ENCODE results near the gene LPXN.

Gene LPXN

DNA sequence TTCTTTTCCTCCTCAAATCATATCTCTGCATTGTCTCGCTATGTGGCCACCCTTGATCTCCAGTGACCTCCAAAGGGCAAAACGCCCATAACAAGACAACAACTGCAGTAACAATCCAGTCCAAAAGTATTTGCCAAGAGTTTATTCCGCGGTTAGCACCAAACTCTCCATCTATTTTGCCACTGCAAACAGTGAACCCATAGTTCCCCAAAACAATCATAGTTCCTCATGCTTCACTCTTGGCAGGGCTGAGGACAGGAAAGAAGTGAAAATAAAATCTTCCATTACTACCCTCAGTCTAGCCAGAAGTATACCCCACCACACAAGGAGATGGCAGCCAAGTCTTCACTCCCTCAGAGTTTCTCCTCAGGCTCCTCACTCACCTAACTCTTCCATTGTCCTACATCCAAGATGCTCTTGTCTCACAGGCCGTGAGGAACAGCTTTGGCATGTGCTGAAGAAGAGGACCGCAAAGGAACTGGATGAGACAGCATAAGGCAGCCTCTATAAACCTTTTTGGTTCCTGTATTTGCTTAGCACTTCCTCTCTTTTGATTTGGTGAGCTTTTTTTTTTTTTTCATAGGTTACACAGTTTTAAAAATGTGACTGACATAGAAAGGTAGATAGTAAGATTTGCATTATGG, at the start of gene LPXN:
Gene LPXN (minus strand): TSS at position 480 of the 644 bp plus-strand sequence. CDS start 84 bp downstream, at position 396.
- DNase-seq, result peak; percentile 13

DNA sequence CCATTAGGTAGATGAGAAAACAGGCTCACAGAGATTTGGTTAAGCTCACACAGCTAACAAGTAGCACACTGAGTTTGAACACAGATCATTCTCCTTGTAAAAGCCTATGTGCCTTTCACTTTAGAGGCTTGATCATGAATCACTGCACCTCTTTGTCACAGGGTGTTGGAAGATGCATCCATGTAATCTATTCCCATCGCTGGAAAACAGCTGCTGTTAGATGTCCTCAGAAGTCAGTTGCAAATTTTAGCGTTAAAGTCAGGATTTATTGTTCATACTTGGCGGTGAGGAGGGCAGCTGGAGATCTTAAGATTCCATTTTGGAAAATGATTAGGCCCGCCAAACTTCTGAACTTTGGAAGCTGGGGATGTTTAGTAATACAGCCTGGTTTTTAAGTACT, 49.4 kb upstream of the LPXN start:
- no peak for DNase-seq

DNA sequence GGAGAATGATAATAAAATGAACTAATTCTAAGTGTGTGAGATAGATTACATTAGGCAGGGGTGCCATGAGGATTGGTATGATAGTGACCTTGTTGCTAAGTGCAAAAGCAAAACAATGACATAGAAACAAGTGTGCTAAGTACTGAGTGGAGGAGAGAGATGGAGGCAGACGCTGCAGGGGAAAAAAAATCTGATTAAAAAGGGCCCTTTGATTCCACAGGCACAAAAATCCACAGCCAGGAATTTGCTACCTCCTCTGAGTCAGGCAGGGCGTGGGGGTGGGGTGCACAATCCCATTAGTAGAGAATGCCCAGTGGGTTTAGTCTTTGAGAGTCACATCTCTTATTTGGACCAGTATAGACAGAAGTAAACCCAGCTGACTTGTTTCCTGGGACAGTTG, 46.7 kb upstream of the LPXN start, which contains the start of gene CNTF:
Gene CNTF (plus strand): TSS at position 322 of the 400 bp plus-strand sequence. CDS start 88 bp downstream, outside the sequence.
- DNase-seq, result no peak

DNA sequence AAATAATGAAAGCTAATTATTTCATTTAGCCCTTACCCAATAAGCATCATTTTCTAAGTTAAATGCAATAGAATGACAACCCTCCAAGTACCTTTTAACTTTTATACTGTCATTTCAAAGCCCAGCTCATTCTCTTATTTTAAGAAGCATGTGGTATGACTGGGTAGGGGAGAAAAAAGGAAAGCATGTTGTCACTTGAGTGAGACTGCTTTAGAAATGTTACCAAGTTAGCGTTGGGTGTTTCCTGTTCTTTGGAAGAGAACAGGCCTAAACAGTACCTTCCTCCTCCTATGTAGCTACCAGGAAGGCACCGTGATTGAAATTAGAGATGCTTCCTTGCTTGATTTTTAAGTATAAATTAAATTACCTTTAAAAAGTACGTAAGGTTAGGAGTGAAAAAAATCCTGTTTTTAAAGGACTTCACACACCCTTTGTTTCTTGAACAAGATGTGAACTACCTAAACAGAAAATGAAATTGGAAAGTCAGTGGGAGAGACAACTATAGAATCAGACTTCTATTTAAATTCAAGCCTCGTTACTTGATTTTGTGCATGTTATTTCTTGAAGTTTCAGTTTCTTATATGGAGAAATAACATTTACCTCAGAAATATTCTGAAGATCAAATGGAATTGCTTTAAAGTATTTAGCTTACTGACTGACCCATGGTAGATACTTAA, 46.1 kb upstream of the LPXN start:
- DNase-seq, result no peak

DNA sequence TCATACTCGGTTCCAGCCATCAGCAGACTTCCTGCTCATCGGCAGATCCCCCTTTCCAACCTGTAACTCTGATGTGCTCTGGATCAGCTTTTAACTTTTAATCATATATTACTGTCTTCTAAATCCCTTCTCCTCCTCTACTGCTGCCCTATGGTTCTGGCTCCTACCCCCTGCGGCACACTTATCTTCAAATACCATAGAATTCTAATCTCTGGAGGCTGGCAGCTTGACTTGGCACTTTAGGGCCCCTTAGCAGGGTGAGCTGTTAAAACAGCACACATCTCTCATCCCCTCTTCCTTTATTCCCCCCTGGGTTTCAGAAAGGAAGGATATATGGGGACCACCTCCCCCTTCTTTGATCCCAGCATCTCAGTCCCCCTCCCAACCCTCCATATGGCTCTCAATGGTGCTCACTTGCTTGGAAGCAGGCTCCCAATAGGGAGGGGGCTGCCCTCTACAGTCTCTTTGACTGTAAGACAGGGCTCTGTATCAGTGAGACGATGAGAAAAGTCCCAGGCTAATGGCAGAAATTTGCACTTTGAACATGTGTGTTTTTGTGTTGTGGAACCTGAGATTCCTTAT, 42.4 kb upstream of the LPXN start:
- no peak for DNase-seq

DNA sequence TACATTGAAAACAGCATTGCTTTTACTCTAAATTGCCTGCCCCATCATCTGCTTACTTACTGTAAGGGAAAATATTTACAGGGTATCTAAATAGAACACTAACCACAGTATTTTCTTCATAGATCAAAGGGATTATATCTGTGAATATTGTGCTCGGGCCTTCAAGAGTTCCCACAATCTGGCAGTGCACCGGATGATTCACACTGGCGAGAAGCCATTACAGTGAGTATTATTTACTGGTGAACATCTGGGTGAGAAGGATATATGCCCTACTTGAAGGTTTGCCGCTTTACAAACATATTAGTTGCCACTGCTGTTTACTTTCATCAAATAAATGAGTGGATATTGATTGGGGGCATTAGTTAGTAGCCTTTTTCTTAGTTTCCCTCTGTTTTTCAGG, 40.9 kb upstream of the LPXN start:
- no peak for DNase-seq

DNA sequence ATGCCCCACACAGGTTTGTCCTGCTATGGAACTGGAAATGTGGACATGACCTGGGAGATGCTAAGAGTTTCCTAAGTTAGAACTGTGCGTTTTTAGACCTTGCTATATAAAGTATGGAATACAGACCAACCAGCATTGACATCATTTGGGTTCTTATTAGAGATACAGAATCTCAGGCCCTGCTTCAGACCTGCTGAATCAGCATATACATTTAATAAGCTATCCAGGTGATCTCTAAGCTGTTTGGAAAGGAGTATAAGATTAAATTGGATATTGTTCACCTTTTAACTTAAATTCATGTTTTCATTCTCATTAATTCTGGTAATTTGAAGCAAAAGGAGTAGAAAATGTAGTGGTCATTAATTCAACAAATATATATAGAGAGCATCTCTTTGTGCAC, 39.9 kb upstream of the LPXN start:
- no peak for DNase-seq

DNA sequence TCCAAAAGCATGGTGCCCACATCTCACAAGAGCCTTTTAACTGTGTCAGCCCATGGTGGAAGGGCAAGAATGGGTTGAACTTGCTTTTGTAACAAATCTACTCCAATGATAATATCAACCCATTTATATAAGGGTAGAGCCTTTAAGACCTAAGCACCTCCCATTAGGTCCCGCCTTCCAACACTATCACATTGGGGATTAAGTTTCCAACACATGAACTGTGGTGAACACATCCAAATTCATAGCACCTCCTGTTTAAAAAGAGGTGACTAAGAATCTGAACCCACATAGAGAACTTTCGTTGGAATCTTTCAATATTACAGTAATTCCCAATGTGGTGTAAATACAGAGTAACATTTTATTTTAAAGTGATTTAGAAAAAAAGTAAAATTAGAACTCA, 37.6 kb upstream of the LPXN start:
- DNase-seq, result no peak

DNA sequence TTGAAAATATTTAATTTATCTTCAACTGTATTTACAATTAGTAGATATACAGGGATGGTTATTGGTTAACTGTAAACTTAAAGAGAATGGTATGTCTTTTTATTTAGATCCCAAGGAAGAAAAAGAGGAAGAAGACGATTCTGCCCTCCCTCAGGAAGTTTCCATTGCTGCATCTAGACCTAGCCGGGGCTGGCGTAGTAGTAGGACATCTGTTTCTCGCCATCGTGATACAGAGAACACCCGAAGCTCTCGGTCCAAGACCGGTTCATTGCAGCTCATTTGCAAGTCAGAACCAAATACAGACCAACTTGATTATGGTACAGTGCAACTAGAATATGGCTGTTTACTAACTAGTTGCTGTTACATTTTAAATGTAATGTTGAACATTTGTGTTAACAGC, 34.1 kb upstream of the LPXN start:
- DNase-seq, result no peak

DNA sequence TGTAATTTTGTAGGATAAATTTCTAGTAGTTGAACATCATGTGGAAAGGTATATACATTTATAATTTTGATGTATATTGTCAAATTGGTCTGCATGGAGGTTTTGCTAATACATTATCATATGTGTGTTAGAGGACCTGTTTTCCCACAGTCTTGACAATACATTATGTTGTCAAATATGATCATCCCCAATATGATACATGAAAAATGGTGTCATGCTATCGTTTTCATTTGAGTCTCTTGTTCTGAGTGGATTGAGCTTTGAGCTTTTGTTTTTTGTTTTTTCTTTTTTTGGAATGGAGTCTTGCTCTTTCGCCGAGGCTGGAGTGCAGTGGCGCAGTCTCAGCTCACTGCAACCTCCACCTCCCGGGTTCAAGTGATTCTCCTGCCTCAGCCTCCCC, 32.7 kb upstream of the LPXN start:
- no peak for DNase-seq

DNA sequence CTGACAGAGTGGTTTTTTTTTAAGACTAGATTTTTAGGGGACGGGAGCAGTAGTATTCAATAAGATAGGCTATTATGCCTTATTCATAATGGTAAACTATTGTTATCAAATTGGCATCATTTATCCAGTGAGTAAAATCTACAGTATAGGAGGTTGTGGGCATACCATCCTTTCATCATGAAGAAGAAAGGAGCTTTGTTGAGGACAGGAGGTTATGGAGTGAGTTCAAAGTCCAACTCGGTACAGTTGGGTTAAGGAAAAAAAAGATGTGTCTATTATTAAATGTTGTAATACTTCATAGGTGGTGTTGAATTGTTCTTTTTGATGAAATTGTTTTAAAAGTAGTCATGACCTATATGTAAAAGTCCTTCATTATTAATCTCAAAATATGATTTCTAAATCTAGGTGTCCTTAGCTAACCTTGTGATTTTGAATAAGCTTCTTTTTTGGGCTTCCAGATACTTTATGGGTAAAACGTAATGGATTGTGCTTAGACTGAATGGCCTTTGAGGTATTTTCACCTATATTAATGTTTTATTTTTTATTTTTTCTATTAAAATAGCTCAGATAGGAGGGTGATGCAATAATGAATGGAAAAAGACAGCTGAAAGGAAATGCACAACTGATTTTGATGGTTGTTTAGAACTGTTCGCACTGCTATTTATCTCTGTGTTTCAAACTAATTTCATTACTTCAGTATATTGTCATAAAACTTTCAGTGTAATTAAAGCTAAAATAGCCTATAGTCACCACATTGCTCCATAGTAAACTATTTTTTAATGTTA, 31.5 kb upstream of the LPXN start:
- no peak for DNase-seq

DNA sequence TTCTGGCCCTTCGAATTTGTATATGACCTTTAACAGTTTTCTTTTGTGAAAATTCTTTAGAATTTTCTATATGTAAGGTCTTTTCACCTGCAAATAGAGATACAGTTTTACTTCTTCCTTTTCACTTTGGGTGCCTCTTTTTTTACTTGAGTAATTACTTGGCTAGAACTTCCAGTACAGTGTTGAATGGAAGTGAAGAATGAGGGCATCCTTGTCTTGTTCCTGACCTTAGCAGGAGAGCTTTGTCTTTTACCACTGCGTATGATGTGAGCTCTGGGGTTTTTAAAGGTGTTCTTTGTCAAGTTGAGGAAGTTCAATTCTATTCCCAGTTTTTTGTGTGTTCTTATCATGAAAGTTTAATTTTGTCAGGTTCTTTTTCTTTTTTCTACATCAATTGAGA, 24.9 kb upstream of the LPXN start:
- no peak for DNase-seq

DNA sequence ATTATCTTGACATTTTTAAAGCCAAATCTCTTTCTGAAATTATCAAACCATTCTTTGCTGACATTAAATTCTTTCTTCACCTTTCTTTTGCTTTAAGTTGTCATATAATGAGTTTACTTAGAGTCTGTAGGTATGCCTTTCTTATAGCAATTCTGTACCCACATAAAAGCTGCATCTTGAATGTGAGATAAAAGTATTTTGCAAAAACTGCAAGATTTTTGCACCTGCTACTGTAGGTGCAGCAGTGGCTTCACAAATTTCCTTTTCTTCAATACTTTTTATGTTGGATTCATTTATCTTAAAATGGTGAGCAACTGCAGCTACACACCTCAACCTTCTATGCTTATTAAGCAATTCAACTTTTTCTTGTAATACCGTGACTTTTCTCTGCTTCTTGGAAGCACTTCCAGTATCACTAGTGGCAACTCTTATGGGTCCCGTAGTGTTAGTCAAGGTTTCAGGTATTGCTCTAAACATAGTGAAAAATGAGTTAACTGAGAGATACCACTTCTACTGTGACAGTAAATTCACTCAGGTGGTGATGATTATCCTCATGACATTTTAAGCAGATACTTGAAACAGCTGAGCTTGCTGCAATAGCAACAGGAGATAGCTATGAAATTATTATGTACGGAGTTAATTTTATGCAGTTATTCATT, 22.0 kb upstream of the LPXN start:
- DNase-seq, result no peak

DNA sequence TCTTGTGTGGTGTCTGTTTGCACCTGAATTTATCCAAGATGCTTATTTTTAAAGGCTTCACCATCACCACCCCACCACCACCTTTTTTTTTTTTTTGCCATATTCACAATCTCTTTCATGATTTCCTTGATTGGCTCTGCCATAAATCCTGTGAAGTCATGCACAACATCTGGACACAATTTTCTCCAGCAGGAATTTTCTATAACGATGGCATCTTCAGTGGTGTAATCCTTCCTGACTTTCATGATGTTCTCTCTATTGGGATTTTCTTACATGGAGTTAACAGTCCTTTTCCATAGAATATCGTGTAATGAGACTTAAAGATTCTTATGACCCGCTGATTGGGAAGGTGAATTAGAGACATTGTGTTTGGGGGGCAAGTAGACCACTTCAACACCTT, 21.0 kb upstream of the LPXN start:
- no peak for DNase-seq

DNA sequence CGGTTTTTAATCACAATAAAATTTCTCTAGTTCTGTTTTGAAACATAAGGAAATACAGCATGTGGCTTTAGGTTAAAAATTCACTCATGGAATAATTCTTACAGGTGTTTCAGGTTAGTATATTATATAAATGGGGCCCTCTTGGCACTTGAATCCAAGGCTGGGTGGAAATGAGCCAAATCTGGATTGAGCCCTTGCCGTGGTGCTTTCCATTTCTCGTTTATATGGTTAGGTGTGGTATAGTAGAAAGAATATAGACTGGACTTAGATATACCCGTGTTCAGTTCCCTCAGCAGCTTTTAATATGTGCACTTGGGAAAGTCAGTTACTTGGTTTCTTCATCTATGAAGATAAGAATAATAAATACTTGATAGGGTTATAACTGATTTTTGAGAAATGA, 19.2 kb upstream of the LPXN start:
- DNase-seq, result no peak

DNA sequence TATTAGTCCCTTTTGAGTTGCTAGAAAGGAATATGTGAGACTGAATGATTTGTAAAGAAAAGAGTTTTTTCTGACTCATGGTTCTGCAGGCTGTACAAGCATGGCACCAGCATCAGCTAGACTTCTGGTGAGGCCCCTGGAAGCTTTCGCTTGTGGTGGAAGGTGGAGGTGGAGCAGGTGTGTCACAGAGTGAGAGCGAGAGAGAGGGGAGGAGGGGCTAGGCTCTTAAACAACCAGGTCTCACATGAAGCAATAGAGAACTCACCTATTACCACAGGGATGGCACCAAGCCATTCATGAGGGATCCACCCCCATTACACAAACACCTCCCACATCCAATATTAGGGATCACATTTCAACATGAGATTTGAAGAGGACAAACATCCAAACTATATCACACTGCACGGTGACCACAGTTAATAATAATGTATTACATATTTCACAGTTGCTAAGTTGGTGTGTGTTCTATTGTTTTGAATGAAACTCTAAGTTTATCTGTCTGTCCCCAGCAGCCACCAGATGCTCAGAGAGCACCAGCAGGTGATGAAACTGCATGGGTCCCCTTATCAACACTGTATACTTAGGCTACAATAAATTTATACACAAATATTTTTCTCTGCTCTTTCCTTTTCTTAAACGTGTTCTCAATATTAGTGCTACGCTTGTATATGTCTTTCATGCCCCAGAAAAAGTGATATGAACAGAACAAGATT, 17.3 kb upstream of the LPXN start:
- peak; percentile 33 for DNase-seq

DNA sequence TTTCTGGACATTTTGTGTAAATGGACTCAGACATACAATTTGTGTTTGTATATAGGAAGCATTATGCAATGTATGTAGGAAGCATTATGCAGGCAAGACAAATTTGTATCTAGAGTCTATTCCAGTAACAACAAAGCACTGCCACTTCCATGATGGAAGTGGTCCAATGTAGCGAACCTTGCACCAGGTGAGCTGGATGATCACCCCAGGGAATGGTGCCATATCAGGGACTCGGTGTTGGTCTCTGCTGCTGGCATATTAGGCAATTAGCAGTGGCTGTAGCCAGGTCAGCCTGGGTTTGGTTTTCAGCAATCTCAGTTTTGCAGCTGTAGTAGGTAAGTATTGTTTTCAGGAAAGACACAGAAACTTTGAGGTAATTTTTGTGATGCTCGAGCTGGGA, 16.0 kb upstream of the LPXN start:
- DNase-seq, result no peak

DNA sequence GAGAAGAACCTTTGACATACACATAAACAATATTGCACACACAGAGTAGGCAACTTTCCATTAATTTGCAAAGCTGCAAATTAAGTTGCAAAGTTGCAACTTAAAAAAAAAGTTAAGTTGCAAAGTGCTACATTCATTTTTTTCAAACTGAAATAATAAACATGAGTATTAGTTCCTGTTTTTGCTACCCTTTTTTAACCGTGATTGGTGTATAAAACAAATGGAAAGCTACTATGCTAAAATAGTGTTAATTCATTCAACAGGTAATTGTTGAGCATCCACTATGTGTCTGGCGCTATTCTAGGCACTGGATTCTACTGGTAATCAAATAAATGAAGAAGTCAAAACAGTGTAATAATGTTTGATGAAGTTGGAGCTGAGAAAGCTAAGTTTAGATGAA, 11.3 kb upstream of the LPXN start:
- no peak for DNase-seq

DNA sequence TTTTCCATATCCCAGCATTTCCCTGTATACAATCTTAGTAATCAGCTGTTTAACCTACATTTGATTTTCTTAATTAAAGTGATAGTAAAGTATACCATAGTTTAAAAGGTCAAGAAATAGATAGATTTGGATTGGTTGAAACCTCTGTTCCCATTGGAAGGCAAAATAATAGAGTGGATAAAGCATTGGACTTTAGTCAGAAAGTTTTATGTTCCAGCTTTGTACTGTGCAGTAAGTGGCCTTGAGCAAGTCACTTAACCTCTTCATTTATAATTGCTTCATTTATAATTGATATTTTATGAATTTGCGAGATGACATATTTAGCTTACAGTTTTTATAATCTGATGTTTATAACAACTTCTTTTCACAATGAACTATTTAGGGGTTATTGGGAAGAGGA, 6.8 kb upstream of the LPXN start:
- no peak for DNase-seq

DNA sequence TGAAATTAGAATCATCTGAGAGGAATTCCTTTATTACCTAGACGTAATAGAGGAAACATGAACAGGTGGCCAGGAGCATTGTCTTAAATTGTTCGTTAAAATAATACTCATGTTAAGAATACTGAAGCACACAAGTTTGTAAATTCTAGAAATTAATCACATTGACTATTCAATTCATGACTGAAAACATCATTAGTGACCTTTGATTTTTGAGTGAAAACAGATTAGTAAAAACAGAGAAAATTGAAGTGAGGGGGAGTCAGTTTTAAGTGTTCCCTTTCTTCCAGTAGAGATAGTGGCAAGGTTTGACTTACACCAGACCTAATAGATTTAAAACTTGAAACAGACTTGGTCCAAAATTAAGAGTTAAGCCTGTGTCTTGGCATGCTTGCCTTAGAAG, 4.7 kb upstream of the LPXN start:
- peak; percentile 22 for DNase-seq

DNA sequence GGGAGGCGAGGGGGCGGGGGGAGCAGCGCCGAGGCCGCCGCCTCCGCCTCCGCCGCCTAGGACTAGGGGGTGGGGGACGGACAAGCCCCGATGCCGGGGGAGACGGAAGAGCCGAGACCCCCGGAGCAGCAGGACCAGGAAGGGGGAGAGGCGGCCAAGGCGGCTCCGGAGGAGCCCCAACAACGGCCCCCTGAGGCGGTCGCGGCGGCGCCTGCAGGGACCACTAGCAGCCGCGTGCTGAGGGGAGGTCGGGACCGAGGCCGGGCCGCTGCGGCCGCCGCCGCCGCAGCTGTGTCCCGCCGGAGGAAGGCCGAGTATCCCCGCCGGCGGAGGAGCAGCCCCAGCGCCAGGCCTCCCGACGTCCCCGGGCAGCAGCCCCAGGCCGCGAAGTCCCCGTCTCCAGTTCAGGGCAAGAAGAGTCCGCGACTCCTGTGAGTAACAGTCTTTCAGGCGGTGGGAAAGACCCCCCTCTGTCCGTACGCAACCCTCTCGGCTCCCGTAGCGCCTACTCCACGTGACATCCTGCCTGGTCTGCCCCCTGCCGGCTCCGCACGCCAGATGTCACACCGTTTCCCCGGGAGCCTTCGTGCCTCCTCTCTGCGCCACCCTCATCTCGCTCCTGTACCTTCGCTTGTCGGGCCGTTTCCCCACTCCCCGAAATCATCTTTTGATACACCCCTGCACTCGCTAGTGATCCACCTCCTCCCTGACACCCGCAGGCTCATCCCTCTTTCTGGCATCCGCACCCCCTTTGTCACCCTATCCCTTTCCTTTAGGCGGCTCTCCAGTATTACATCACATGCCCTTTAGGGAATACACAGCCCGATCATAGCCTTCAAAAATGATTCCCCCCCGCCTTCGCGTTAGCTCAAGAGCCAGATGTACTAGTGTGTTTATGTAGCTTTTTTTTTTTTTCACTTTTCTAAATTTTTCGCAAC, 3.8 kb upstream of the LPXN start:
- peak; percentile 95 for DNase-seq

Measured in NCI-H69 (cell line).